CMK (cell line): ENCODE data around the gene SETD1A.
A peak's percentile ranks its signal among the peaks of the same experiment; 100 is the strongest.
"Not testable (repeated sequence)": the region's sequence is repeated elsewhere in the genome, so short reads cannot be mapped to it uniquely, and the experiment has no call there.

Experiments
- DNase-seq: peaks from one replicate; pipeline ENCODE4 v3.0.0-alpha.2; 2010; ENCODE audit warnings: low read depth

Gene SETD1A

DNA sequence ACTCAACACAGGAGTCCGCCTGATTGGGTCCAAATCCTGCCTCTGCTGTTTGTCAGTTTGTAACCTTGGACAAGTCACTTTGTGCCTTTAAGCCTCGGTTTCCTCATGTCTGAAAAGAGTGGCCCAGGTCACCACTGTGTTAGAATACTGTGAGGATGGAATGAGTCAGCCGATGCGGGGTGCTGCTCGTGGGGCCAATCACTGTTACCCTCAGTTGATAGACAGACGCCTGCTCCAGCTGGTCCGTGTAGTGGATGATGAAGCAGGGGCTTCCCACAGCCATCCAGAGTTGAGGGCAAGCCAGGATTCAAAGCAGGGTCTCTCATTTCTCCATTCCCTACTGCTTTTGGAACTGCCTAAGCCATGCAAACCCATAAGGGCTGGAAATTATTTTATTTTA is 28.4 kb upstream of the SETD1A start:
- no peak for DNase-seq

DNA sequence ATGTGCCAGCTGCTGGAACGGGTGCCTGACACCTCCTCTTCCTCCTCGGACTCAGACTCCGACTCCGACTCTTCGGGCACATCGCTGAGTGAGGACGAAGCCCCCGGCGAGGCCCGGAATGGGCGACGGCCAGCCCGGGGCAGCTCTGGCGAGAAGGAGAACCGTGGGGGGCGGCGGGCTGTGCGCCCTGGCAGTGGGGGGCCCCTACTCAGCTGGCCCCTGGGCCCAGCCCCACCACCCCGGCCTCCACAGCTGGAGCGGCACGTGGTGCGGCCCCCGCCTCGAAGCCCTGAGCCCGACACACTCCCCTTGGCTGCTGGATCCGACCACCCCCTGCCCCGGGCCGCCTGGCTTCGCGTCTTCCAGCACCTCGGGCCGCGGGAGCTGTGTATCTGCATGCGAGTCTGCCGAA is 27.4 kb upstream of the SETD1A start:
- DNase-seq: no peak

DNA sequence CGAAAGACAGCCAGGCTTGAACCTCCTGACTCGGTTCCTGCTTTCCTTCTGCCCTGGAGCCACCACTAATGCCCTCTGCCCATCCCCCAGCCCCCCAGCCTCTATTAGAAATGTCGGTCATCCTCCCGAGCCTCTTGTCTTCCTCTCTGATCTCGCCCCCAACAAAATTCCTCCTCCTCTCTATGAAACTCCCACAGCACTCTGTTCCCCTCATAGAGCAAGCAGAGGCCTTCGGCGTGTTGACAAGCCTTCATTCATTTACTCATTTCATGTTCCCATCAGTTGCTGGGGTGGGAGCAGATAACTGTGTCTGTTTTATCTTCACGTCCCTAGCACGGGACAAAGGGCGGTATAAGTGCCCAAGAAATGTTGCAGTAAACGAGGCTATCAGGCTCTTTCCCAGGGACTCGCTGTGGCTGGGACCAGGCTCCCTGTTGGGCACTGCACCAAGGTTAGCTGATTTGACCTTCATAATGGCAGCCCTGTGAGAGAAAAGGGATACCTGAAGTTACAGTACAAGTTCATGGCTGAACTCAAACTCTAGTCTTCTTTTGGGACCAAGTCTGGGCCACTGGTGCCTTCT is 26.4 kb upstream of the SETD1A start:
- no peak for DNase-seq

DNA sequence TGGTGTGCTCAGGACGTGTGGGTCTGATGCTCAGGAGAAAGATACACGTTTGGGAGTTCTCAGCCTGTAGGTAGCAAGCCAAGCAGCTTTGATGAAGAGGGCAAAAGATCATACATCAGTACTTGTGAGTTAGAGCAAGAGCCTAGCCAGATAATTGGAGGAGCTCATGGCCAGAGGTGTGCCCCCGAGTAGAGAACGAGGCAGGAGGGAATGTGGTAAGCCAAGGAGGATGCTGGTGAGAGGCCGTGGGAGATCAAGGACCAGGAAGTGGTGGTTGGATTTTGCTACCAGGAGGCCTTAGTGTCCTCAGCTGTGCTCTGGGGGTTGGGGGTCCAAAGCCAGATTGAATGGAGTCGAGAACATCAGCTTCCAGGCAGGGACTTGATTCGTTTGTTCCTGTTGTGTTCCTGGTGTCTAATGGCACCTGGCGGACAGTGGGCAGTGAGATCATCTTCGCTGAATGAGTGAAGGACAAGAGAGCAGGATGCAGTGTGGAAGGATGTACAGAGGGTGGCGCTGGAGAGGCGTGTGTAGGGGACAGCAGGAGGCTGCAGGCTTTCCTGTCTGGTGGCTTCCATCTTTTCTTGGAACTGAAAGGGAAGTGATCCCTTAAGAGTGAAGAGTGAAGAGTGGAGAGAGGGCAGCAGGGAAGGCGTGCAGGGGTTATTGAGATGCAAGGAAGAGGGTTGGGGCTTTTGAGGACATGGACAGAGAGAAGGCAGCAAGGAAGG is 22.6 kb upstream of the SETD1A start:
- no peak for DNase-seq

- no peak for DNase-seq
These were observed 19.9 kb upstream of the SETD1A start for GRCh38 chr16:30937692-30938091.

- not testable (repeated sequence) for DNase-seq
These were observed 18.0 kb upstream of the SETD1A start for GRCh38 chr16:30939571-30939970.

- DNase-seq: no peak
These were observed 15.7 kb upstream of the SETD1A start for GRCh38 chr16:30941600-30942425.

DNA sequence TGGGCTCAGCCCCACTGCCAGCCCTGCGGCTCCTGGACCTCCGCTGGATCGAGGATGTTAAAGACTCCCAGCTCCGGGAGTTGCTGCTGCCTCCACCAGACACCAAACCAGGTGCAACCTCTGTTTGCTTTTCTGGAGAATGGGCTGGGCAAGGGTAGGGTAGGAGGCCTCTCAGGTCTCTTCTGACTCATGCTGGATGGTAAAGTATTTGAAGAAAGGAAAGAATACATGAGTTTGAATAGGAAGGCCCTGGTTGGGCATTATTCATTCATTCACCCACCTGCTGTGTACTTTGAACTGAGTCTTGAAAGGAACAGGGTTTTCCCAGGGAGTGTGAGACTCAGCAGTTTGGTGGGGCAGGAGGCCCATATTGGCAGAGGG is 15.1 kb upstream of the SETD1A start:
- DNase-seq: no peak

GRCh38 chr16:30944352-30944751 is 13.2 kb upstream of the SETD1A start:
- DNase-seq: no peak

DNA sequence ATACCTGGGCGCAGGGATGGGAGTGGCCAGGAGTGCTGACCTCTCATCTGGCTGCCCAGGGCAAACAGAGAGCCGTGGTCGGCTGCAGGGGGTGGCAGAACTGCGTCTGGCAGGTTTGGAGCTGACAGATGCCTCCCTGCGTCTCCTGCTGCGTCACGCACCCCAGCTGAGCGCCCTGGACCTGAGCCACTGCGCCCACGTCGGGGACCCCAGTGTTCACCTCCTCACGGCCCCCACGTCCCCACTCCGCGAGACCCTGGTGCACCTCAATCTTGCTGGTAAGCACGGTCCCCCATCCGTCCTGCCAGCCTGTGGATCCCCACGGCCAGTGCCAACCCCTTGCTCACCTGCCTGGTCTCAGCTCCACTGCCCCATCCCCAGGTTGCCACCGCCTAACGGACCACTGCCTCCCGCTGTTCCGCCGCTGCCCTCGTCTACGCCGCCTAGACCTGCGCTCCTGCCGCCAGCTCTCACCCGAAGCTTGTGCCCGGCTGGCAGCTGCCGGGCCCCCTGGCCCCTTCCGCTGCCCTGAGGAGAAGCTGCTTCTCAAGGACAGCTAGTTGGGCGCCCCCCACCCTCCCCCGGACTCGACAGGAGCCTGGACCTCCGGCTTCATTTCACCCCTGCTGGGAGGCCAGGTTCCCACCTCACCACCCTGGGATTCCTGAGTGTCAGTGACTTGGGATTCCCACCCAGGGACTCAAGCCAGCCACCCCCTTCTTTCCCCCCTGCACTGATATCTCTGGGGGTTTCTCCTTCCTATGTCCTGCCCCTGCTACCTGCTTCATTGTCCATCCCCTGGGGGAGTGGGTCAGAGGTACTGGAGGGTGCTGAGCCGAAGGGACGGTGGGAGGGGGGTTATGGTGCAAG is 10.6 kb upstream of the SETD1A start:
- no peak for DNase-seq

GRCh38 chr16:30947541-30947858 is 10.1 kb upstream of the SETD1A start:
- no peak for DNase-seq

GRCh38 chr16:30947859-30948666 is 9.5 kb upstream of the SETD1A start:
- no peak for DNase-seq

DNA sequence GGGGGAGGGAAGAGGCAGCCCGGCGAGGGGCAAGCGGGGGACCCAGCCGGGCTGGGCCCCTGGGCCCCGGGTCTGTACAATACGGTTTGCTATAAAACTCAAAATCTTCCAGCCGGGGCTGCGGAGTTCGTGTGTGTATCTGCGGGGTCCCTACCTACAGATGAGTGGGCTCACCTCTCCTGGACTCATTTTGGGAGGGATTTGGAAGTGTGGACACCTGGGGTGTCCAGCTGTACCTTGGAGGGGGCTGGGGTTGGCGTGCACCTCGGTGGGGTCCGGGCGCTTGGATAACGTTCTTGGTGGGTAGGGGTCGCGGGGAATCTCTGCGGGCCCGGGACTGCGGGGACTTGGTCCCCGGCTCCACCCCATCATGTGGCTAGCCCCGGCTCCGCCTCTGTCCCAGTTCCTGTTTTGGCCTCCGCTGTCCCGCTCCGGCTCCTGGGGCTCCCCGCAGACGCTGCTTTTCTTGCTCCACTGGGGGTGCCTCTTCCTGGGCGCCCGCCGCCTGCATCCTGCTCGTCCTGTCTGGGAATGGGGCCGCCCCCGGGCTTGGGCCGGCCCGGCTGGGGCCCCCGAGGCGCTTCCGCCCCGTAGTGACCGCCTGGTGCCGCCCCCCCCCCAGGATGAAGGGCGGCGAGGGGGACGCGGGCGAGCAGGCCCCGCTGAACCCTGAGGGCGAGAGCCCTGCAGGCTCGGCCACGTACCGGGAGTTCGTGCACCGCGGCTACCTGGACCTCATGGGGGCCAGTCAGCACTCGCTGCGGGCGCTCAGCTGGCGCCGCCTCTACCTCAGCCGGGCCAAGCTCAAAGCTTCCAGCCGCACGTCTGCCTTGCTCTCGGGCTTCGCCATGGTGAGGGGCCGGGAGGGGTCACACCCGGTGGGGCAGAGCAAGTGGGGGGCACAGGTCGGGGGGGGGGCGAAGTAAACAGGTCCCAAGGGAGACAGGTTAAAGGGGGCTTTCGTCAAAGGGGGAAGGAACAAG is 8.6 kb upstream of the SETD1A start, which contains the start of gene ORAI3:
TSS of gene ORAI3 (plus strand) at position 402 of the 983 bp plus-strand sequence. CDS start at position 624, 222 bp downstream.
- peak; percentile 57 for DNase-seq

- DNase-seq: peak; percentile 92
These were observed 7.7 kb upstream of the SETD1A start for GRCh38 chr16:30949650-30950515.

GRCh38 chr16:30950516-30951065 is 7.0 kb upstream of the SETD1A start:
- no peak for DNase-seq

GRCh38 chr16:30951193-30951592 is 6.4 kb upstream of the SETD1A start:
- no peak for DNase-seq

- DNase-seq: no peak
These were observed 5.8 kb upstream of the SETD1A start for GRCh38 chr16:30951750-30952149.

DNA sequence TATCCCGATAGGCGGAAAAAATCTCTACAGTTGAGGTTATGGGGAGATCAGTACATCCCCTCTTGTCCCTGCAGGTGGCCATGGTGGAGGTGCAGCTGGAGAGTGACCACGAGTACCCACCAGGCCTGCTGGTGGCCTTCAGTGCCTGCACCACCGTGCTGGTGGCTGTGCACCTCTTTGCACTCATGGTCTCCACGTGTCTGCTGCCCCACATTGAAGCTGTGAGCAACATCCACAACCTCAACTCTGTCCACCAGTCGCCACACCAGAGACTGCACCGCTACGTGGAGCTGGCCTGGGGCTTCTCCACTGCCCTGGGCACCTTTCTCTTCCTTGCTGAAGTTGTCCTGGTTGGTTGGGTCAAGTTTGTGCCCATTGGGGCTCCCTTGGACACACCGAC is 4.4 kb upstream of the SETD1A start:
- DNase-seq: no peak
